GM12865 (cell line): ENCODE measurements around the gene TYSND1.

Source experiments
- DNase-seq: peaks from one replicate; pipeline ENCODE4 v3.0.0; 2010; ENCODE audit warnings: low read depth
- H3K4me3 ChIP-seq: 2 replicates; pipeline ENCODE4 v1.5.1; 2011; ENCODE audit warnings: mild to moderate bottlenecking, low read depth, low read length, control low read depth
- CTCF ChIP-seq: IDR thresholded peaks from 2 replicates; pipeline ENCODE4 v1.5.1; 2011; ENCODE audit warnings: low read length, control low read depth, low read depth, inconsistent platforms; ENCODE audit not compliant: insufficient read depth; ENCODE audit errors: missing control alignments

TYSND1 gene

DNA sequence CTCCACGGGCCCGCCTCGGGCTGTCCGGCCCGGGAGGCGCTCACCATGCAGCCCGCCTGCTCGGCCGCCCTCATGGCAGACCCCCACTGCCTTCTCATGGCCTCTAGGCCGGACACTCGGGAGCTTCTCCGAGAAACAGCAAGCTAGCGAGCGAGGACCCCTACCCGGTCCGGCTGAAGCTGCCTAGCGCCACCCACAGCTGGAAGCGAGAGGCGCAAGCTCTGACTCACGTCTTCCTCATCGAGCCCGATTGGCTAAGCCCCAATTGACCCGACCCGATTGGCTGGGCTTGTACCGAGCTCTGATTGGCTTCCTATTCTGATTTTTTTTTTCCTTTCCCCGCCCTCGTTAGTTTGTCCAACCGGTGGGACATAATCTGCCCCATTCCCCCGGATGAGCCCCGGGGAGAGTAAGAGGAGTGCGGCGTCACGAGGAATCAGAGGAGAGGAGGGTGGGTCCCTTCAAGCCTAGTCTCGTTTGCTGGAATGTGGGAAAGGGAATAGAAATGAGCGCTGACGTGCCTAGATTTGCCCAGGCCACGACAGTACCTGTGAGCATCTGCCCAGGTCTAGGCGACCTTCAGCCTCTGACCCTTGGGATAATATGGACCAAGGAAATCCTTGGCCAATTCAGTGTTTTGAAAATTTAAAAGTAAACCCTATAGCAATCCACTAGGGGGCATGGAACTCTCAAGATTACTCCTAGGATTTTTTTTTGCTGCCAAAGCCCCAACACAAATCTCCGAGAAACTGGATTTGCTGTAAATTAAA, at the start of gene TYSND1:
Gene TYSND1 (minus strand): TSS at position 212 of the 770 bp plus-strand sequence. CDS start 114 bp downstream, at position 98.
- H3K4me3 ChIP-seq, result peak within 1 kb of the TSS; percentile 57
- peak; percentile 98 for DNase-seq
- peak; percentile 90 for TF ChIP-seq CTCF

- DNase-seq, result no peak
- H3K4me3 ChIP-seq, result no peak overlapping the region
- no peak for TF ChIP-seq CTCF
These were observed 46.9 kb upstream of the TYSND1 start for GRCh38 chr10:70193391-70193844.

DNA sequence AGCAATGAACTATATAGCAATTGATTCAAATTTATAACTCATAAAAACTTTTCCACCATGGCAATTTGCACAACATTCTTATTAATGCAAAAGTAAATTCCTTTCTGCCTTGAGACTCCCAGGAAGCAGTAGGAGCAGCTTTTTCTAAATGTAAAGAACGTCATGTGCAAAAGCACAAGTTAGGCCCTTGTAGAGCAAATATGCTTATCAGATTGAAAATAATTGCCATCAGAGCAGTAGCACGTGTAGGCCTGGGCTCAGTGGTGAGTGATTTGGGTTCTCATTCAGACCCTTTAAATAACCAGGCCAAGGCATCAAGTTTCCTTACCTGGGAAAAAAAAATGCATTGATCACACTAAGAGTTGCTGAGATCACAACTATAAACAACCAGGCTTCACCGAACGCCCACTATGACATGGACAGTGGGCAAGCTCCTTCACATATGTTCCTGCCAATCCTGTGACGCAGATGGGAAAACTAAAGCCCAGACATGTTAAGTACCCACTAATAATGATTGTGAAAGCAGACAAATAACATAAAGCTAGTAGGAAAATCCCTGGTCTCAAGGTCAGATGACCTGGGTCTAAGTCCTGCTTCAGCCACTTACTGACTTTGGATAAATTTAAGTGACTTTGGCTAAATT, 45.9 kb upstream of the TYSND1 start:
- no peak for DNase-seq
- no peak for TF ChIP-seq CTCF

GRCh38 chr10:70191972-70192305, 45.4 kb upstream of the TYSND1 start:
- H3K4me3 ChIP-seq, result no peak overlapping the region
- no peak for DNase-seq
- TF ChIP-seq CTCF, result no peak

More for the DNA sequence above, 45.9 kb upstream of the TYSND1 start:
- no peak overlapping the region for H3K4me3 ChIP-seq

- TF ChIP-seq CTCF, result no peak
- H3K4me3 ChIP-seq, result no peak overlapping the region
- no peak for DNase-seq
These were observed 44.9 kb upstream of the TYSND1 start for GRCh38 chr10:70191161-70191971.

- H3K4me3 ChIP-seq, result no peak overlapping the region
- TF ChIP-seq CTCF, result no peak
- DNase-seq, result no peak
These were observed 44.1 kb upstream of the TYSND1 start for GRCh38 chr10:70190581-70190980.
